Mesenteric fat pad (tissue), 1 donor: ENCODE measurements around the gene PCDH12. TPM values are rescaled to one million over a fixed set of nuclear protein-coding genes. Genes with fewer than 3 reads are reported as not detected.

Experiments
- DNase-seq: peaks from one replicate; pipeline ENCODE4 v3.0.0-alpha.2; 2020; ENCODE audit warnings: low spot score
- total RNA-seq: library from RNA; stranded (reverse); fragmentation: NEBNext Ultra II Directional; extraction: Animal tissue kit (Norgen Biotek cat#: 25700); gene quantifications from one replicate; pipeline ENCODE4 v1.2.1, GENCODE V29; 2021
- donor health status: DM: yes; HTN: yes; CAD: no.

The PCDH12 gene
- total RNA-seq, 1 donor from 2014 or later: 6.4 TPM

GRCh38 chr5:141966963-141967333 is 8.9 kb upstream of the PCDH12 start:
- DNase-seq: no peak

DNA sequence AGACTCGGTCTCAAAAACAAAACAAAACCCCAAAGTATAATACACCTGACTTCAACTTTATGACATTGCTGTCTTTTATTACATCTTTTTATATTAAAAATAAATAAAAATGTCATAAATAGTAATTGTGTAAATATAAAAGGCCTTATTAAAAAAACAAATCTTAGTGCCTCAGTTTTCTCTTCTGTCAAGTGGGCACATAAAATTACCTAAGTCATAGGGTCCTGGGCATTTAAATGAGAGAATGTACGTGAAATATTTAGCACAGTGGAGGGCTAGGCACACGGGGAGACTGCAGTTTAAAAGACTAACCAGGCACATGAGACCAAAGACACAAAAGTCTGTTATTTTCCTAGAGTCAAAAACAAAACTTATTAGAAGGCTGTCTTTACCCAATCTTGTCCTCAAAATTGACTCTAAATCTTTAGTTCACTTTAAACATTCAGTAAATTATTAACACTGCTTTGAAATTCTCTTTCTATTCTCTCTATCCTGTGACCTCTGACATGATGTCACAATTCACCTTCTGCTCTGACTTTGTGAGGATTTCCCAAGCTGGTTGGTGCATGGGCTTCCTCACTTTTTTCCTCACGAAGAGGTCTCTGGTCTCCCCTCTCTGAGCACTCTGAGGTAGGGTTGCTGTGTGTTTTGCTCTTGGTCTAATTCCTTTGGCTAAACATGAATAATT is 8.4 kb upstream of the PCDH12 start:
- no peak for DNase-seq

DNA sequence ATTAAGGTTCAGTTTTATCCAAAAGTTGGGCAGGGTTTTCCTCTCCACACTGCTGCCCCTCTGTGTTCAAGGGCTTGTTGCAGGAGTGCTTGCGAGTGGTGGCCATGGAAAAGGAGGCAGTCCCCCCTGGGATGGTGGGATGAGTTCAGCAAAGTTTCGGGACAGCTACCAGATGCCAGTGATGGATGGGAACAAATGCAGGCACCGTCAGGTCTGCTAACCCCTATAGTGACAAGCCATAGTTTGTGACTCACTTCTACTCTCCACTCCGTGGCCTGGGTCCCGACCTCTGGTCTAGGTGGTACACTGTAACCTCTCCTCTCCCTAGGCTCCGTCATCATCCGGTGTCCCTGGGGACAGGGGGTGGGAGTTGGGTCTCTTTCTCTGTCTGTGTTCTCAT is 7.1 kb upstream of the PCDH12 start:
- no peak for DNase-seq

- no peak for DNase-seq
These were observed 5.7 kb upstream of the PCDH12 start for GRCh38 chr5:141963701-141964100.

DNA sequence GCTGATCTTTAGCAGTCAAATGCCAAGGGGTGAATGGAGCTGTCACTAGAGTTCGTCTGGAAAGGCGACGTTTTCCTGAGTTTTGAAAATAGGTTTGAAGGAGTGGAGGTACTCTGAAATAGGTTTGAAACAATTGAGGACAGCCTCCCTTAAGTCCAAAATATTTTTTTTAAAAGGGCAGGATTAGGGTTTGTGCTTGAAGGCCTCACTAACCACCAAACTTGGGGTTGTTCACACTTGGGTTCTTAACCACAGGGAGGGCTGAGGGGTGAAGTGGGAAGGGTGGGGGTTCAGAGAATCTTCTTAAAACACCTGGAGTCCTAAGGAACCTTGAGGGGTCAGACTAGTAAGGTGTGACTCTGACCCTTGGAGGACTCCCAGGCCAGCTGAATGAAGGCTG is 3.5 kb upstream of the PCDH12 start:
- no peak for DNase-seq

GRCh38 chr5:141960449-141961323 is 2.7 kb upstream of the PCDH12 start:
- DNase-seq: no peak

DNA sequence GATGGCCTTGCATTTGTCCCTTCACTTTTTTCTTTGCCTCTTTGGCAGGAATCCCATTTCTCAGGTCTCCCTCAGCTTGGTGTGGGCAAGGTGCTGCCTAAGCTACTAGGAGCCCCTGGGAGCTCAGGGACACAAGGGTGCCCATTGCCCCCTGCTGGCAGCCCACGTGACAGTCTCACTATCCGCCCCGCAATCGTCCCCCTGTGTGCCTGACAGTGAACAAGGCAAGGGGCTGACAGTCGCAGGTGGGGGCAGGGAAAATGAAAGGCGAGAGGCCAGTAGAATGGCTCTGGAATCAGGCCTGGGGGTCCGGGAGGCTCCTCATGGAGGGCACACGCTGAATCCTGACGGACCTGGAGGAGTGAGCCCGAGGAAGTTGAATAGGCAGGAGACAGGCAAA is 2.0 kb upstream of the PCDH12 start:
- DNase-seq: no peak

GRCh38 chr5:141958546-141959172 is 657 bp upstream of the PCDH12 start:
- DNase-seq: no peak

GRCh38 chr5:141957367-141957996 is 520 bp downstream of the PCDH12 start:
- DNase-seq: no peak

- DNase-seq: no peak
These were observed 3.8 kb downstream of the PCDH12 start for GRCh38 chr5:141954194-141954593.

DNA sequence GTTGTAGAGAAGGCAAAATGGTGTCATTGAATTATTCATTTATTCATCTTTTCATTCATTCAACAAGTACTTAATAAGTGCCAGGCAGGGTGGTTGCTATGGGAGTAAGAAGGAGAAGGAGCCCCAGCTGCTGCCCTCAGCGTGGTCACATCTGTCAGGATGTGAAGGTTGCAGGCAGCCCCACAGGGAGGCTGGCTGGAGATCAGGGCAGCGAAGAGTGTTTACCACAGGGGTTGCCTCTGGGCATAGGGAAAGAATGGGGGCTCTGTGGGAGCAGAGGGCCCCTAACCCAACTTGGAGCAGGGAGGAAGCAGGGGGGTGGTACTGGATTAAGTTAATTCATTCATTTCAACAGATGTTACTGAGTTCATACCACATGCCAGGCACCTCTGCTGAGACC is 6.0 kb downstream of the PCDH12 start:
- no peak for DNase-seq

GRCh38 chr5:141951332-141951781 is 6.6 kb downstream of the PCDH12 start:
- no peak for DNase-seq

- no peak for DNase-seq
These were observed 7.6 kb downstream of the PCDH12 start for GRCh38 chr5:141950207-141951005.

- no peak for DNase-seq
These were observed 8.5 kb downstream of the PCDH12 start for GRCh38 chr5:141949511-141949910.

- DNase-seq: no peak
These were observed 9.2 kb downstream of the PCDH12 start for GRCh38 chr5:141948812-141949211.

DNA sequence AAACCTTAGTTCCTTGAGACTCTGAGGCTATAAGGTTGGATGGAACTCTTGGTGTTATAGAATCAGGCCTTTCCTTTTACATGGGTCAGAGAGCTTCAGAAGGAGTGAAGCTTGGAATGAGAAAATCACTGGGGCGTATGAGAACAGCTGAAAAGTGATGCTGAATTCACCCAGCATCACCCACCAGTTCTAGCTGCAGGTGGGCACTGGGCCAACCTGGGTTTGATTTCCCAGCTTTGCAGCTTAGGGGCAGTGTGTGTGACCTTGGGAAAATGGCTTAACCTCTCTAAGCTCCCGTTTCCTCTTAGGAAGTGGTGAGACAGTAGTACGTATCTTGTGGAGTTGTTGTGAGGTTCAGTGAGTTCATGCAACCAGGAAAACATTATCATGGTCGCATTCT is 10.7 kb downstream of the PCDH12 start:
- DNase-seq: no peak

- no peak for DNase-seq
These were observed 12.4 kb downstream of the PCDH12 start for GRCh38 chr5:141945511-141946051.

DNA sequence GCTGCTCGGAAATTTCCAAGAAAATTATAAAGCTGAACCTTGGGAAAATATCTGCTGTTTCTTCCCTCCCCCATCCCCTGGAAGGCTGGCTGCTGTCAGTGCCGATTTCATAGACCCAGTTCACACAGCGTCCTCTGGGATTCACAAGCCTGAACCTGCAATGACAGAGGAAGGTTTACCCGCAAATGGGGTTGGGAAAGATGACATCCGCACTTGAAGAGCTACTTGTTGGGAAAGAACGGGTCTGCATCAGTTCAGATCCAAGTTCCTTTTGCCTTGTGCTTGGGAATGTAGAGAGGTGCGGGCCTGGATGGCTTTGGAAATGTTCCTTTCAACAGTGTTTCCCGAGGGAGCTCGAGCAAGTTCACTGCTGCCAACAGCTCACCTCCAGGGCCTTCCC is 13.9 kb downstream of the PCDH12 start:
- no peak for DNase-seq

DNA sequence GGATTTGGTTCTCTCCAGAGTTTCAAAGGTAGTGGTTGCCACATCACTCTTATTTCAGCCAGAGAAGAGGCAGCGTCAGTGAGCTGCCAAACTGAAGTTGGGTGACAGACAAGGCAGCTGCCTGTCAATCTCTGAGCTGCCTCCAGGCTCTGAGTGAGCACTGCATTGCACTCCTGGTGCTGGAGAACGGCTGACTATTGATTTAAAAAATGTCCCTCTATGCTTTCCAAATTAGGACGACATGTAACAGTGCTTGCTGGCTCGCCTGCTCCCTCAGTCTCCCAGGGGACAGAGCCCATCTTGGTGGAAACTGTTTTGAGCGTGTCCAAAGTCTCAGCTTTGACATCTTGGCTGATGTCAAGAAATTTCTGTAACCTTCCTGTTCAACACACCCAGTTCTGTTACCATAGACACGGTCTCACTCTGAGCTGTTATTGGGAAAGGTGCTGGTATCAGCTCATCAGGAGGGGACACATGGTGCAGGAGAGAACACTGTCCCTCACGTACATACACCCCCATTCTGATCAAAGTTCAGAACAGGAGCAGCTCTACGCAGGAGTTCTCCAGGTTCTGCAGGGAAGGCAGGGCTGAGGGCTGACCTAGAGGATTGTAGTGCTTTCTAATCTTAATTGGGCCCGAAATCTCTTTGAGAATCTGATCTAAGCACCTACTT is 15.7 kb downstream of the PCDH12 start:
- DNase-seq: no peak

DNA sequence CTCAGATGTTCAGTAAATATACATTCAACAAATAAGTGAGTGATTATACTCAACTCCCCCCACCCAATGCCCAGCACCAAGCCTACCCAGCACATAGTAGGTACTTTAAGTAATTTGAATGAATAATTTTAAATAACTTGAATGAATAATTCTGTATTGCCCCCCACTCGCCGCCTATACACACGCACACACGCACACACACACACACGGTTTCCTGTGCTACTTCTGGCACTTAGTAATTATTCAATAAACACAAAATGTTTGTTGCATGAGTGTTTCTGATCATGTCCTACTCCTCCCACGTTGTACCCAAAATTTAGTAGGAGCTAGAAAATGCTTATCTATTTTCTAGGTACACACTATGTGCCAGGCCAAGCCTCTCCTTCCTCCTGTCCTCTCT is 16.2 kb downstream of the PCDH12 start:
- DNase-seq: no peak
